Effector CD4-positive, alpha-beta T cell (primary cell): ENCODE data around the gene SP1.
"Not testable (repeated sequence)": the region's sequence is repeated elsewhere in the genome, so short reads cannot be mapped to it uniquely, and the experiment has no call there.

Experiments used
- DNase-seq: peaks from one replicate; pipeline ENCODE4 v3.0.0-alpha.2; 2020

Gene SP1

DNA sequence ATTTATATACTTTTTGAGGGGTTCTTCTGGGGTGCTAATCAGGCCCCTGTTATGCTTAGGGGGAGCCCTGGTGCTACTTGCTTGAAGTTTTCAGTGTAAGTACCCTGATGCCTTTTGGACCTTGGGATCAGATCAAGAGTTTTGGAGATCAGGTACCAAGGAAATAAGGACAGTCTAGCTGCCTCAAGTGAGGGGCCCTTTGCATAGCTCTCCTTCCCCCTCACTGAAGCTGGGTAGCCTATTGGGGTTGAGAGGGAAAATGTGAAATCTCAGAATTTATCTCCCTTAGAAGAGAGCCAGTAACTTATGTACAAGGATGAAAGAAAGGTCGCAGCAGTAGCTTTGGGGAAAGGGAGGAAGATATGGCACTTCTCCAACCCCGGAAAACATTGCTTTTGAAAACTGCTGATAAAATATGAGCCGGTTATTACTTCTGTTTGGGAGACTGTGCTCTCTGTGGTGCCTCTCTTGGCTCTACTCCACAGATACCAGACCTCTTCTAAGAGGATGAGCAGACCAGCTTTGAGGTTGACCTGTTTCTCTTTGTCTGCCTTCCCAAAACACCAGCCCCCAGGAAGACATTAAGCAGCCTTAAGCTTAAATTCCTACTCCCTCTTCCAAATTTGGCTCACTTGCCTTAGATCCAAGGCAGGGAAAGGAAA is 34.9 kb downstream of the SP1 start:
- DNase-seq: no peak

DNA sequence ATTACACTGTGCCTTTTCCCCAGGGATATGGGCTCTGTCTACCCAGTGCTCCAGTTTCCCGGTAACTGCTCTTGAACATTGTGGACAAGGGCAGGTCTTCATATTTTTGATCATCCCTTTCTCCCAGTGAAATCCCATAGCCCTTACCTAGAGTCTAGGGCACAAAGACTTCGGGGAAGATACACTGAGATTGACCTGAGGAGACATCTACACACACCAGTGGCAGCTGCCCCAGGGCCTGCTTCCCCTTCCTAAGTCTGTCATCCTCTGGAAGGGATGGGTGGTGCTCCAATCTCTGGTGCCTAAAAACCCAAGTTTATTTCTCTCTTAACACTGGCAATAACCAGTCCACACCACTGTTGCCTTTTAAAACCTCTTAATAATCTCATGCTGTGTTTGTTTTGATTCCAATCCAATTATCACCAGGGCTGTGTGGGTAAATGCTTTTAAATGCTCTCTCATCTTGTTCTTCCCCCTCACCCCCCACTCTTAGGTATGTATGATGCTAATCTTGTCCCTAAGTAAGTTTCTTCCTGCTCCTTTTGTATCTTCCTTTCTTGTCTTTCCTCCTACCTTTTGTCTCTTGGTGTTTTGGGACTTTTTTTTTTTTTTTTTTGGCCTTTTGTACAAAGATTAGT is 35.9 kb downstream of the SP1 start:
- DNase-seq: not testable (repeated sequence)

GRCh38 chr12:53417291-53417816 is 37.4 kb downstream of the SP1 start:
- DNase-seq: not testable (repeated sequence)

- DNase-seq: no peak
Observed at GRCh38 chr12:53418221-53418620, 38.2 kb downstream of the SP1 start.

DNA sequence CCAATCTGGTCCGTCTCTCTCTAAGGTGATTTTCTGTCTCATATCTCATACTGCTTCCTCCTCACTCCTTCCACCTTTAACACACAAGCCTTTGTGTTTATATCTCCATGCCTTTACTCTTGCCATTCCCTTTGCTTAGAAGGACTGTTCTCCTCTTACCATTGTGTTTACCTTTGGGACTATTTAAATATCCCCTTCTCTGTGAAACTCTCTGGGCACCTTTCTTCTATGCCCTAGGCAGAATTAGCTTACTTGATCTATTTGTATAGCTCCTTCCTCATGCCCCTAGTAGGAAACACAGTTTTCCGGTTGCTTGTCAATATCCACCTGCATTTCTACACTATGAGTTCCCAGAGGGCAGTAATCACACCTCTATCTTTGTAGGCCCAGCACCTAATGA is 39.8 kb downstream of the SP1 start:
- DNase-seq: no peak

DNA sequence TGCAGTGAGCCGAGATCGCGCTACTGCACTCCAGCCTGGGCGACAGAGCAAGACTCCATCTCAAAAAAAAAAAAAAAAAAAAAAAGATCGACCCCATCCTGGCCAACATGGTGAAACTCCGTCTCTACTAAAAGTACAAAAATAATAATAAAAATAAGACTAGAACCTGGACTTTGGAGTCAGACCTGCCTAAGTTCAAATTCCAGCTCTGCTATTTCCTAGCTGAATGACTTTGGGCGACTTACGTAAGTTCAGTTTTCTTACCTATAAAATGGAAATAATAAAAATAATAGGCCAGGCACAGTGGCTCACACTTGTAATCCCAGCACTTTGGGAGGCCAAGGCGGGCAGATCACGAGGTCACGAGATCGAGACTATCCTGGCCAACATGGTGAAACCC is 42.3 kb downstream of the SP1 start:
- not testable (repeated sequence) for DNase-seq

DNA sequence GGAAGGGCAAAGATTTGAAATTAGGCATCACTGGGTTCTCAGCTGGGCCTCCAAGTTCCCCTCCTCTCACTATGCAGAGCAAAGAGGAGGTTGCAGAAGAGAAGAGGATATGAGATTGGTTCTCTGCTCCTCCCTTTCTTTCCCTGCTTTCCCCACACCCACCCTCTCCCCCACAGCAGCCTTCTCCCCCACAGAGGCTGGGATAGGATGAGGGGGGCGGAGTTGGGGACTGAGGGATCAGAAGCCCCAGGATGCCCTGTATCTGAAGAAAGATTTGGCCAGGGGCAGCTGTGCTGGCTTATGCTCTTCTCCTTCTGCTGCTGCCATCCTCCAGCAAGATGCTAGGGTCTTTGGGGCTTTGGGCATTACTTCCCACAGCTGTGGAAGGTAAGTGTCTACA is 43.6 kb downstream of the SP1 start, which contains the start of gene AMHR2:
TSS of gene AMHR2 (plus strand) at position 259 of the 400 bp plus-strand sequence. CDS start at position 339, 80 bp downstream.
- DNase-seq: no peak

- DNase-seq: no peak
Observed at GRCh38 chr12:53424626-53425514, 44.9 kb downstream of the SP1 start.

GRCh38 chr12:53425515-53426150 is 45.7 kb downstream of the SP1 start:
- no peak for DNase-seq

GRCh38 chr12:53427905-53428594 is 48.1 kb downstream of the SP1 start:
- DNase-seq: no peak

GRCh38 chr12:53428741-53429140 is 48.8 kb downstream of the SP1 start:
- no peak for DNase-seq

- no peak for DNase-seq
Observed at GRCh38 chr12:53430116-53430515, 50.1 kb downstream of the SP1 start.

GRCh38 chr12:53431187-53431586 is 51.2 kb downstream of the SP1 start:
- DNase-seq: no peak

- DNase-seq: not testable (repeated sequence)
Observed at GRCh38 chr12:53435326-53435725, 55.4 kb downstream of the SP1 start.

GRCh38 chr12:53439582-53439981 is 59.6 kb downstream of the SP1 start:
- DNase-seq: not testable (repeated sequence)

DNA sequence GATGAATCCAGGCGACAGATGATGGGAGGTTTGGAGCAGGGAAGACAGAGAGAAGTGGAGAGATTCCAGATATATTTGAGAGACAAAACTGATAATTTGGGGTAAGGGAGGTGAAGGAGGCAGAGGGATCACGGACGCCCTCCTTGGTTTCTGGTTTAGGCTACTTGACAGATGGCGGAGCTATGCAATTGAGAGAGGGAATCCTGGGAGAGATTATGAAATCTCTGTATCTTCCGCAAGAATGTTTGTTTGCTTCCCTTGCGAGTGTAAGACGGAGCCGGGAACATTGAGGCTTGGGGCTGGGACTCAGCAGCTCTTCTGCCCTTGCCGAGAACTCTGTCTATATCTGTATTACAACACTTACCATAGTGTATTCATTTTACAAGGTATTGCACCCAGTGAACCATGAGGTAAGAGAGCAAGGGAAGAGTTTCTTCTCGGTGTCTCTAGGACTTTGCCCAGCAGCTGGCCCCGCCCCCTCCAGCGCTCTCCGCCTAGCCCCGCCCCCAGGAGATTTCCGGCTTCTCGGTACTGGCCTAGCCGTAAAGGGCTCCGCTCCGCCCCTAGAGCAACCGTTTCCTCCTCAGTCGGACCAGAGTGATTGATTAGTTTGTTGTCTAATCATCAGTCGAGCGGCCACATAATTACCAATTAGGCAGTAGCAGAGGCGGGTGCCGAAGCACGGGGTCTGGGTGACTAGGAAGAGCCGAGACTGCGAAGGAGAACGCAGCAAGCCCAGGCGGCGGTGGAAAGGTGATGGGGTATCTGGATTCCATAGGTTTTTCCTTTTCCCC is 61.3 kb downstream of the SP1 start, which contains the start of gene PRR13:
TSS of gene PRR13 (plus strand) at position 695 of the 794 bp plus-strand sequence. CDS start 981 bp downstream, outside the sequence.
- peak; percentile 98 for DNase-seq

DNA sequence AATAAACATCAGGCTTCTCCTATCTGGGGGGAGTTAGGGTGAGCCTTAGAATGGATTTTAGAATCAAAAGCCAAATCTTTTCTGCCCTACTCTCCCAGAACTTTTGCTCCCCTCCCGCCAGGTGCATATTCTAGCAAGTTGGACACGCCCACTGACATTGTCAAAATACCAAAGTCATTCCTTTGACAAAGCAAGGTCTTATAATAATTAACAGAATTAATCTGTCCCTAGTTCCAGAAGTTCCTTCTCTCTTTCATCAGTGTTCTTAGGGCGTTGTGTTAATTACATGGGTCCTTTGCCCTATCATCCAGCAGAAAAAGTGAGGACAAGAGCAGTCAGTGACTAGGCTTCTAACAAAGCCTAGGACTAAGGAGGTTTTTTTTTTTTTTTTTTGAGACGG is 64.0 kb downstream of the SP1 start:
- DNase-seq: no peak

GRCh38 chr12:53444593-53445325 is 64.8 kb downstream of the SP1 start:
- not testable (repeated sequence) for DNase-seq

GRCh38 chr12:53450936-53451335 is 71.0 kb downstream of the SP1 start:
- DNase-seq: no peak

GRCh38 chr12:53451661-53452158 is 71.7 kb downstream of the SP1 start, which contains the start of gene PCBP2:
Gene PCBP2, plus strand, starts transcription at chr12:53452102. Its CDS starts 2,699 bp downstream, at chr12:53454801.
- peak; percentile 97 for DNase-seq
